ENCODE measurements around the gene KIF20A.
A peak's percentile ranks its signal among the peaks of the same experiment; 100 is the strongest.

Gene KIF20A

DNA sequence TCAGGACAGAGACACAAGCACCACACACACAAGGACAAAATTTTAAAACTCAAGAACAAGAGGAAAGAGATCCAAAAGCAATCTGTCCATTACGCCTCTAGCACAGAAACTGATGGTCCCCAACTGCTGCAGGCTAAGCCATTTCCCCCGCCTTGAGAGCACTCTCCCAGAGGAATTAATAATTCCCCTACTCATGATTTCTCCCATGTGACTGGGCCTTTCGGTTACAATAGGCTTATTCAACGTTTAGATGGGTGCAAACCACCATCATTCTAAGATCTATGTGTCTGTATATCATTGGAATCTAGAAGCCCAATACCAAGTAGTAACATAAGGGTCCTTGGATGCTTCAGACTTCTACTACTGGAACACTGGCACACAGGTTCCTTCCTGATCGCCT, 19.2 kb upstream of the KIF20A start:
- H3K4me1 Mint-ChIP-seq = no peaks in the 10 kb centered on the region
- no peak overlapping the region for H3K4me3 Mint-ChIP-seq
- peaks cover 74% of the 10 kb centered on the region for H3K36me3 Mint-ChIP-seq (ENCODE audit: low read depth)
- no peak for DNase-seq
- no peaks in the 10 kb centered on the region for H3K9me3 Mint-ChIP-seq
- TF ChIP-seq, protein P1, sequence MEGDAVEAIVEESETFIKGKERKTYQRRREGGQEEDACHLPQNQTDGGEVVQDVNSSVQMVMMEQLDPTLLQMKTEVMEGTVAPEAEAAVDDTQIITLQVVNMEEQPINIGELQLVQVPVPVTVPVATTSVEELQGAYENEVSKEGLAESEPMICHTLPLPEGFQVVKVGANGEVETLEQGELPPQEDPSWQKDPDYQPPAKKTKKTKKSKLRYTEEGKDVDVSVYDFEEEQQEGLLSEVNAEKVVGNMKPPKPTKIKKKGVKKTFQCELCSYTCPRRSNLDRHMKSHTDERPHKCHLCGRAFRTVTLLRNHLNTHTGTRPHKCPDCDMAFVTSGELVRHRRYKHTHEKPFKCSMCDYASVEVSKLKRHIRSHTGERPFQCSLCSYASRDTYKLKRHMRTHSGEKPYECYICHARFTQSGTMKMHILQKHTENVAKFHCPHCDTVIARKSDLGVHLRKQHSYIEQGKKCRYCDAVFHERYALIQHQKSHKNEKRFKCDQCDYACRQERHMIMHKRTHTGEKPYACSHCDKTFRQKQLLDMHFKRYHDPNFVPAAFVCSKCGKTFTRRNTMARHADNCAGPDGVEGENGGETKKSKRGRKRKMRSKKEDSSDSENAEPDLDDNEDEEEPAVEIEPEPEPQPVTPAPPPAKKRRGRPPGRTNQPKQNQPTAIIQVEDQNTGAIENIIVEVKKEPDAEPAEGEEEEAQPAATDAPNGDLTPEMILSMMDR (IDR thresholded peaks at IDR 0.05) = no peak
- no peak overlapping the region for H3K27ac Mint-ChIP-seq
- H3K27me3 Mint-ChIP-seq (ENCODE audit: low read depth, poor library complexity) = no peaks in the 10 kb centered on the region

GRCh38 chr5:138160706-138161105, 18.2 kb upstream of the KIF20A start:
- DNase-seq = no peak
- Mint-ChIP-seq H3K36me3 (ENCODE audit: low read depth) (peaks cover 85% of the 10 kb centered on the region), H3K4me1 (no peaks in the 10 kb centered on the region), H3K9me3 (no peaks in the 10 kb centered on the region), H3K4me3 (no peak overlapping the region), H3K27ac (no peak overlapping the region), H3K27me3 (ENCODE audit: low read depth, poor library complexity) (no peaks in the 10 kb centered on the region)
- TF ChIP-seq, protein P1 (IDR thresholded peaks at IDR 0.05) = no peak

DNA sequence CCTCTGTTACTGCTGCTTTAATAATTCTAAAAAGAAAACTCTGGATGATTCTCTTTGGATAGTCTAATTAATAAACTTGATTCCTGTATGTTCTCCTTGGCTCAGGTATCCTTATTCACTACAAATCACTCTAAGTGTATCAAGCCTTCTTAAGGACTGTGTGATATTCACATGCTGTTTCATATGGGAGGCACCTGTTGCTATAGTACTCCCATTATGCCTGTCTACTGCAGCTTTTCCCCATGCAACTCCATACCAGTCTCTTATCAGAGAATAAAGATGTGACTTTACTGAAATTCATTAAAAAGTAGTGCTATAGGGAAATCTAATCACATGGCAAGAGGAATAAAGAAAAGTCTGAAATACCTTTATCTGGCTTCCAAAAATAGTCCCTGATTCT, 15.2 kb upstream of the KIF20A start:
- TF ChIP-seq, protein P1 (IDR thresholded peaks at IDR 0.05) = no peak
- Mint-ChIP-seq H3K36me3 (ENCODE audit: low read depth) (peaks cover 89% of the 10 kb centered on the region), H3K9me3 (no peaks in the 10 kb centered on the region)

DNA sequence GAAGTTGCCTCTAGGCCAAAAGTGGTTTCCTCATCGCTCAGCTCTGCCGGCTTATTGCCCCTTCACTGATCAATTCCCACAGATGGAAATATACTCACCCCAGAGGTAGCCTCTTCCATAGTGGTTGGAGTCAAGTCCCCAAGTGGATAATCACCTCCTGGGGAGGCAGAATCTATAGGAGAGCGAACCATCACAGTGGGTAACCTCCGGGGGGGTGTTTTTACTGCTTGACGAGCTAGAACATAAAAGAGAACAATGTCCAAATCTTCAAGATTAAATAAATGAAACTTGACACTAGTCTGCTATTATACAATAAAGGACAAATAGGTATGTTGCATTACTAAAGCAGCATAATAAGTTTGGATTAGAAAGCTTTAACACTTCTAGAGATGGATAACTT, 9.8 kb upstream of the KIF20A start:
- no peaks in the 10 kb centered on the region for H3K4me1 Mint-ChIP-seq

More for the DNA sequence above, 15.2 kb upstream of the KIF20A start:
- H3K27me3 Mint-ChIP-seq (ENCODE audit: low read depth, poor library complexity) = no peaks in the 10 kb centered on the region
- H3K4me3 Mint-ChIP-seq = no peak overlapping the region
- no peaks in the 10 kb centered on the region for H3K4me1 Mint-ChIP-seq
- no peak for DNase-seq
- H3K27ac Mint-ChIP-seq = no peak overlapping the region

GRCh38 chr5:138170299-138170698, 8.6 kb upstream of the KIF20A start:
- Mint-ChIP-seq H3K4me3 (no peak overlapping the region), H3K36me3 (ENCODE audit: low read depth) (peaks cover 89% of the 10 kb centered on the region), H3K9me3 (no peaks in the 10 kb centered on the region), H3K27me3 (ENCODE audit: low read depth, poor library complexity) (no peaks in the 10 kb centered on the region), H3K27ac (no peak overlapping the region), H3K4me1 (no peaks in the 10 kb centered on the region)
- DNase-seq = no peak
- TF ChIP-seq, protein P1 (IDR thresholded peaks at IDR 0.05) = no peak

More for the DNA sequence above, 9.8 kb upstream of the KIF20A start:
- Mint-ChIP-seq H3K27ac (no peak overlapping the region), H3K36me3 (ENCODE audit: low read depth) (peaks cover 92% of the 10 kb centered on the region), H3K4me3 (no peak overlapping the region), H3K27me3 (ENCODE audit: low read depth, poor library complexity) (no peaks in the 10 kb centered on the region), H3K9me3 (no peaks in the 10 kb centered on the region)
- TF ChIP-seq, protein P1 (IDR thresholded peaks at IDR 0.05) = no peak
- no peak for DNase-seq

GRCh38 chr5:138177941-138178515, 884 bp upstream of the KIF20A start:
- peak; percentile 13 for DNase-seq
- peaks cover 22% of the 10 kb centered on the region for H3K4me1 Mint-ChIP-seq
- H3K9me3 Mint-ChIP-seq = no peaks in the 10 kb centered on the region
- H3K27me3 Mint-ChIP-seq (ENCODE audit: low read depth, poor library complexity) = no peaks in the 10 kb centered on the region
- H3K4me3 Mint-ChIP-seq = no peak overlapping the region
- H3K36me3 Mint-ChIP-seq (ENCODE audit: low read depth) = peaks cover 41% of the 10 kb centered on the region
- no peak overlapping the region for H3K27ac Mint-ChIP-seq
- TF ChIP-seq, protein P1 (IDR thresholded peaks at IDR 0.05) = no peak
